ENCODE data around the gene ZNRF2. TPM values are rescaled to one million over a fixed set of nuclear protein-coding genes. Genes with fewer than 3 reads are reported as not detected.

Gene ZNRF2
- total RNA-seq, 2 donors from 2014 or later: 36.1 to 42.5 TPM

- intact Hi-C loops (cut with DNase I): no loop called here
- TF ChIP-seq CTCF (IDR thresholded peaks at IDR 0.05) (no peak), POLR2A (IDR thresholded peaks at IDR 0.05) (no peak)
- H3K4me1 ChIP-seq: no peaks in the 10 kb centered on the region
- no peaks in the 10 kb centered on the region for H3K36me3 ChIP-seq (replicated peaks in 1 of 2; ENCODE audit: insufficient read depth in 1 of 2, low read depth in 2 of 2)
- H3K27me3 ChIP-seq: no peaks in the 10 kb centered on the region
- H3K27ac ChIP-seq: no peak overlapping the region
- no peaks in the 10 kb centered on the region for H3K9me3 ChIP-seq
- no peak for DNase-seq
- no peak overlapping the region for H3K4me3 ChIP-seq
- ATAC-seq: no peak
- WGBS, 2 donors: 86 to 87% methylated on average over 6 of the region's 6 CpGs
Observed at GRCh38 chr7:30268586-30268985, 15.8 kb upstream of the ZNRF2 start.

- H3K4me3 ChIP-seq: no peak overlapping the region
- DNase-seq: no peak
- H3K27ac ChIP-seq: no peak overlapping the region
- 31 to 53% methylated on average over 2 of the region's 2 CpGs for WGBS, 2 donors
- no peaks in the 10 kb centered on the region for H3K27me3 ChIP-seq
- ATAC-seq: no peak
- intact Hi-C loops (cut with DNase I): no loop called here
- no peaks in the 10 kb centered on the region for H3K36me3 ChIP-seq (replicated peaks in 1 of 2; ENCODE audit: insufficient read depth in 1 of 2, low read depth in 2 of 2)
- H3K9me3 ChIP-seq: no peaks in the 10 kb centered on the region
- no peak for TF ChIP-seq POLR2A (IDR thresholded peaks at IDR 0.05)
- TF ChIP-seq CTCF (IDR thresholded peaks at IDR 0.05): no peak
- no peaks in the 10 kb centered on the region for H3K4me1 ChIP-seq
Observed at GRCh38 chr7:30269490-30269889, 14.9 kb upstream of the ZNRF2 start.

GRCh38 chr7:30270921-30271320, 13.5 kb upstream of the ZNRF2 start:
- intact Hi-C loops (cut with DNase I): no loop called here
- WGBS, 2 donors: 79 to 87% methylated on average over 4 of the region's 4 CpGs
- no peak overlapping the region for H3K27ac ChIP-seq
- no peaks in the 10 kb centered on the region for H3K9me3 ChIP-seq
- H3K27me3 ChIP-seq: no peaks in the 10 kb centered on the region
- no peak for DNase-seq
- TF ChIP-seq CTCF (IDR thresholded peaks at IDR 0.05) (no peak), POLR2A (IDR thresholded peaks at IDR 0.05) (no peak)
- no peaks in the 10 kb centered on the region for H3K4me1 ChIP-seq
- ATAC-seq: no peak
- no peak overlapping the region for H3K4me3 ChIP-seq
- no peaks in the 10 kb centered on the region for H3K36me3 ChIP-seq (replicated peaks in 1 of 2; ENCODE audit: insufficient read depth in 1 of 2, low read depth in 2 of 2)

- no peak for DNase-seq
- Histone ChIP-seq H3K4me3 (no peak overlapping the region), H3K27ac (no peak overlapping the region), H3K4me1 (no peaks in the 10 kb centered on the region), H3K36me3 (replicated peaks in 1 of 2; ENCODE audit: insufficient read depth in 1 of 2, low read depth in 2 of 2) (no peaks in the 10 kb centered on the region), H3K9me3 (no peaks in the 10 kb centered on the region), H3K27me3 (no peaks in the 10 kb centered on the region)
- intact Hi-C loops (cut with DNase I): no loop called here
- ATAC-seq: no peak
- WGBS, 2 donors: 68 to 83% methylated on average over 2 of the region's 2 CpGs
- no peak for TF ChIP-seq CTCF (IDR thresholded peaks at IDR 0.05)
- TF ChIP-seq POLR2A (IDR thresholded peaks at IDR 0.05): no peak
Observed at GRCh38 chr7:30272126-30272525, 12.3 kb upstream of the ZNRF2 start.

DNA sequence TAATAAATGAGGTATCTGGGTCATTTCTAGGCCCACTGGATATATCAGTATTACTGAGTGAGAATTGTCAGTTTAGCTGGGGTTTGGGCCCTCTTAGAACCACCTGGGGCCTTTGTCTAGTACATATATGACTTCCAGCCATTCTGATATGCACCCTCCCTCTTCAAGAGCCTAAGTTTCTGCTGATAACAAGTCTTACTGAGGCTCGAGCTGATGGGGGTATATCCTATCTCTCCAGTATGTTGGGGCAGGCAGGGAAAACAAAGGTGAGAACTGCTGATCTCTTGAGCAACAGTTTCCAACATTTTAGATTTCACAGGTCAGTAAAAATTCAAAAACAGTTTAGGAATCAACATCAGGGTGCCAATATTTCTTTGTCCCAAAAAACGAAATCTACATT, 10.8 kb upstream of the ZNRF2 start:
- TF ChIP-seq CTCF (IDR thresholded peaks at IDR 0.05): no peak
- no peak for TF ChIP-seq POLR2A (IDR thresholded peaks at IDR 0.05)
- DNase-seq (no peak), ATAC-seq (no peak)
- H3K4me1 ChIP-seq: peaks cover 5% of the 10 kb centered on the region
- no peak overlapping the region for H3K27ac ChIP-seq
- H3K27me3 ChIP-seq: no peaks in the 10 kb centered on the region
- no peak overlapping the region for H3K4me3 ChIP-seq
- intact Hi-C loops (cut with DNase I): no loop called here
- H3K9me3 ChIP-seq: no peaks in the 10 kb centered on the region
- no peaks in the 10 kb centered on the region for H3K36me3 ChIP-seq (replicated peaks in 1 of 2; ENCODE audit: insufficient read depth in 1 of 2, low read depth in 2 of 2)
- 59 to 70% methylated on average over 2 of the region's 2 CpGs for WGBS, 2 donors

Data from body of pancreas (tissue), 4 donors.